GM18498 (cell line): ENCODE results near the gene NEURL1B.
"Not testable (repeated sequence)": the region's sequence is repeated elsewhere in the genome, so short reads cannot be mapped to it uniquely, and the experiment has no call there.

Source experiments
- ATAC-seq: cut with Tn5 transposase; IDR thresholded peaks from one replicate; pipeline ENCODE4 v1.9.1; 2021; ENCODE audit warnings: mild to moderate bottlenecking, moderate library complexity; ENCODE audit not compliant: unreplicated experiment

NEURL1B gene

DNA sequence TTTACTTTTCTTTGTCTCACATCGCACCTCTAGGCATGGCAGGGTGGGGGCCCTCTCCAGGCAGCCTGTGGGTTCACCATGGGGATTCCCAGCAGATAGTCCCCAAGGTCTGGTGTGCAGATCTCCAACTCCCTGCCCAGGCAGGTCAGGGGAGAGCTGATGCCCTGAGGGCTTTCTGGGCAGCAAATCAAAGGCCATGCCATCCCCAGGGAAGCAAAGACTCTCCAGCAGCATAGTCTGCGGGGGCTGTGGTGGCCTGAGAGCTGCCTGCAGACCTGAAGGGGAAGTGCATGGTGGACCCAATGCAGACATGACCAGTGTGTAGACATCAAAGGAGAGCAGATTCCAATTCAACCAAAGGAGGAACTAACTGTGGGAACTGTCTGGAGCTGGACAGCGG, 7.7 kb downstream of the NEURL1B start:
- ATAC-seq = no peak

DNA sequence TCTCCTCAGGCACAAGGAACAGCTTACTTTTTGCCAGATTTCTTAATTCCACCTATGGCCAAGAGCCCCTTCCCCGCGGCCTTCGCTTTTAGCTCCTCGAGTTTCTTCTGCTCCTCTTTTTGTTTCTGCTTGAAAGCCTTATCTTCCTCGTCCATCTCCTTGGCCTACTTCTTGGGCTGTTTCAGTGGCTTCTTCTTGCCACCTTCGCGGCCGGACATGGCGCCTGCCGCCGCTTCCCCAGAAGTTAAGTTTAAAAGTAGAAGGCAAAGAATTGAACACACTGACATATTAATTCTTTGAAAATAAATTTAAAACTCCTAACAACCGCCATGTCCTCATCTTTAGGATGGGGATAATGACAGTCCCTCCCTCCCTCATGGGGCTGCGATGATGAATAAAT, 15.4 kb downstream of the NEURL1B start:
- not testable (repeated sequence) for ATAC-seq

DNA sequence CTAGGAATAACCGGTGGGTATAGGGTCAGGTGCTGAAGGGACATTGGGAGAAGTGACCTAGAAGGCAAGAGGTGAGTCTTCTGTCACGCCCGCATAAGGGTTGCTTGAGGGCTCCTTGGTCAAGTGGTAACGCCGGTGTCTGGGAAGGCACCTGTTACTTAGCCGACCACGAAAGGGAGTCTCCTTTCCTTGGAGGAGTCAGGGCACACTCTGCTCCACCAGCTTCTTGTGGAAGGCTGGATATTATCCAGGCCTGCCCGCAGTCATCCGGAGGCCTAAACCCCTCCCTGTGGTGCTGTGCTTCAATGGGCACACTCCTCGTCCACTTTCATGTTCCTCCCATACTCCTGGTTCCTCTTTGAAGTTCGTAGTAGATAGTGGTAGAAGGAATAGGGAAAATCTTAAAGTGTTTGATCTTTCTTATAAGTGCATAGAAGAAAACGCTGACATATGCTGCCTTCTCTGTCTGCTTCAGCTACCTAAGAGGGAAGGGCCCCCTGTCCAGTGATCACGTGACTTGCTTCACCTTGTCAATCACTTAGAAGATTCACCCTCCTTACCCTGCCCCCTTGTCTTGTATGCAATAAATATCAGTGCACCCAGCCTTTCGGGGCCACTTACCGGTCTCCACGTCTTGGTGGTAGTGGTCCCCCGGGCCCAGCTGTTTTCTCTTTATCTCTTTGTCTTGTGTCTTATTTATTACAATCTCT, 16.6 kb downstream of the NEURL1B start:
- ATAC-seq = not testable (repeated sequence)

DNA sequence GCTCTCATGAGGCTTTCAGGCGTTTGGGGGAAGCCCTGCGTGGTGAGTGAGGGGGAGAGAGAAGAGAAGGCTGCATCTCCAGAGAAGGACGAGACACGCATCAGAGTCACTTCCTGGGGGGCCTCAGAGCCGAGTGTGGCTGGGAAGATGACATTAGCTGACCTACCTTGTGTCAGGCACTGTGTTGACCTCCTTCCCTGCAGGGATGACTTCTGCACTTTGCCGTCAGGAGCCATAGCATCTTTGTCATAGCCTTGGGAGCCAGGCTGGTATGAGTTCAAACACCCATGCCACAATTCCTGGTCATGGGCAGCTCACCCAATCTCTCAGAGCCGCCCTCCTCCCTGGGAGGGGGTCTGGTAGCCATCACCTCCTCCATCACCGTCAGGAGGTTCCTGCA, 17.3 kb downstream of the NEURL1B start:
- ATAC-seq = no peak

DNA sequence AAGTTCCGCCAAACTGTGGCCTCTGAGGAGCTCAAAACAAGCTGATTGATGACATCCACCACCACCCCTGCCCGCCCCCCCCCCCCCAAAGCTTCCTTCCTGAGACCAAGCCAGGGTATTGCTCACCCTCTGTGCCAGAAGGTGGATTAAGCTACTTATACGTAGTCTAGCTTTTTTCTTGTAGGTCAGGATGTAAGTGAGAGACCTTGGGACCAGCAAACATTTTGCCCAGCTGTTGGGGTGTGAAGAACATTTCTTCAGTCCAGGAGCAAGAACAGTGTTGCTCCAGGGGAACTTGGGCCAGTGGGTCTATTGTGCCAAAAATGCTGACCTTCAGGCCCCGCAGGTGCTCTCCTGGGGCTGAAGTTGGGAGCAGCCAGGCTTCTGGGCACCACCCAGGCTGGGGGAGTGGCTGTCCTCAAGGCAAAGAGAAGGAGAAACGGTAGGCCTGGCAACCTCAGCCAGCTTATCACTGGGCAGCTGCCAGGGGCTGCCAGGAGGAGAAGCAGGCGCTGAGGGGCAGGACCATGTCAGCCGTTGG, 18.0 kb downstream of the NEURL1B start:
- ATAC-seq = no peak

DNA sequence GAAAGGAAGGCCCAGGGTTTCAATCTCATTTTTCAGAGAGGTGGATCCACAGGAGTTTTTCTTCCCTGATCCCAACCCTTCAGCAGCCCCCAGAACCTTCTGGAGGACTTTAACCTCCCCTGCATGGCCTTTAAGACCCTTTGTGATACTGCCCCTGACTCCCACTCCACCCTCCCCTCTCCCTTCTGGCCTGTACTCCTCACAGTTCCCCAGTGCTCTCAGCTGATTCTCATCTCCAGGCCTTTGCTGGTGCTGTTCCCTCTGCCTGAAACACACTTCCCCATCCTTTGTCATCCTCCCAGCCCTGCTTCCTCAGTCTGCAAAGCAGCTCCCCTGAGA, 18.5 kb downstream of the NEURL1B start:
- no peak for ATAC-seq

DNA sequence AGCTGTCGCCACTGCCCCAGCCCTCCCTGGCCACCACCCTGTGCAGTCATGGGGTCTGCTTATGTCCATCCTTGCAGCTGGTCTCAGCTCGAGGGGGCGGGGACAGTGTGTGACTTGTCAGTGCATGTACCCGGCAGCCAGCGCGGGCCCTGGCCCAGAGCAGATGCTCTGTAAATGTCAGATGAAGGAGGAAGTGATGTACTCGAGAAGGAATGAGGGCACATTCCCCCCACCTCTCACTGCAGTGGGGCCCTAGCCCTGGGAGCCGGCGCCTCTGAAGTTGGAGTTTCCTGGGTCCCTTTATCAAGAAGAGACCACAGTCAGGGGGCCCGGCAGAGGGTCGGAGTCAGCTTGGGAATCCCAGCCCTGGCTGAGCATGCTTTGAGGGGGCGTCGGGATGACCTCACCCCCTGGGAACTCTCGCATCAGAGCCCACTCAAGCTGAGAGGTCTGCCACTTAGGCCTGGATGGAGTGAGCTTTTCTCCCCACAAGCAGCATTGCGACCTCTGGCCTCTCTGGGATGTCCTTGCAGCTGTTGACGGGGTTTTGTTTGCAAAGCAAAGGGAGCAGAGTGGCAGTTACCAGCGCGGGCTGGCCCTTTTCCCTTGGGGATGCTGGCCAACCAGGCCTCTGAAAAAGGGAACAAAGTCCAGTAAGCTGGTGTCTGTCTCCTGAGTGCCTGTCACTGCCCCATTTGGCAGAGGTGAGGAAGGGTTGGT, 19.0 kb downstream of the NEURL1B start:
- no peak for ATAC-seq

DNA sequence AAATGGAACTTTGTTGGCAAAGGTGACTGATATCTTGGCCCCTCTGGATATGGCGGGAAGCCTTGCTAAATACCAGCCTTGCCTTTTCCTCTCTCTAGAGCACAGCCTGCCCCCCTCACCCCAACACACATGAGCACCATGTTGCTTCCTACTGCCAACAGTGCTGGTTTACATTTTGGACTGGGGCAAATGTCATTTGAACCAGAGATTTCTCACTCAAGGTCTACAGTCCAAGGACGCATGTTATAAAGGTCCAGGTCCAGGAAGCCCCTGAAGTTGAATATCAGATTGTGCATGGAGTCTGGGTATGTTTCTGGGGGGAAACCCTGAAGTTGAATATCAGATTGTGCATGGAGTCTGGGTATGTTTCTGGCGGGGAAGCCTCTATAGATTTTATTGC, 19.9 kb downstream of the NEURL1B start:
- no peak for ATAC-seq

DNA sequence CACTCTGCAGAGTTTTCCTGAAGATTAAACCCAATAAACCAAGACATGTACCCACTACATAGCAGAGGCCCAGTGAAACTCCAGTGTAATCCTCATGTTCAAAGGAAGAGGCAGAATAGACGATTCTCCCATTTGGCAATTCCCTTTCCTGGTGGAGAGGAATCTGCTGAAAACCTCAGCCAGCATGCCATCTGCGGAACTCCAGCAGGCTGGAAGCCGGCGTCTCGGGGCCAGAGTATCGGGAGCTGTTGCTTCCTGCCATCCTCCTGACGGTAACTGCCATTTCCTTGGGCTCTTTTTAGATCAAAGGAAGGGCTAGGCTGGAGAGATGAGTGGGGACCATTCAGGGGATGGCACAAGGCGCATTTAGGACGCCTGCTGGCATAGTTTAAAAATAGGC, 20.5 kb downstream of the NEURL1B start:
- ATAC-seq = no peak

DNA sequence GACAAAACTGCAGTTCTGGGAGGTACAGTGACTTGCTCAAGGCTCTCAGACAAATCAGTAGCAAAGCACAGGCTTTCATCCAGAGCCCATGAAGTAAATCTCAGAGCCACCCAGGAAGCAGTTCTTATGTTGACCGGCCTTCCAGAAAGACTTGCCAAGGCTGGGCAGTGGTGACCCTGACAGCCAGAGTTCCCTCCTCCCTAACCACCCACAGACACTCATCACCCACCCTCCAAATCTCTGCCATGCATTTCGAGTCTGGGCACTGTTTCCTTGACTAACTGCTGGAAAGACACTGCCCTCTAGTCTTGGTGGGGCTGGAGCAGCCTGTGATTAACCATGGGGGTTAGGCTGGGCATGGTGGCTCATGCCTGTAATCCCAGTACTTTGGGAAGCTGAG, 21.5 kb downstream of the NEURL1B start:
- no peak for ATAC-seq

DNA sequence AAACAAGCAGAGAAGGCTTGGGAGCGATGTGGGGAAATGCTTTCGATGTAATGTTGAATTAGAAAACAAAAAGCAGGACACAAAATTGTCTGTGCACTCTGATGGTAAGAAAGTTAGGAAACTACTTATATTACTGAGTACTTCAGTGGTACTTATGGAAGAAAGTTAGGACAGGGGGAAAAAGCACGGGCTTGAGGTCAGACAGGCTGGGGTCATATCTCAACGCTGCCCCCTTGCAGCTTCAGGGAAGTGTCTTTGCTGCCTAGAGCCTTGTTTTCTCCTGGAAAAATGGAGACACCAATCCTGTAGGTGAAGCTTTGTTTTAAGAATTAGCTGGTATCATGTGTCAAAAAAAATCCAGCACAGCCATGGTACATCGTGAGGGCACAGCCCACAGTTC, 23.0 kb downstream of the NEURL1B start:
- ATAC-seq = no peak

DNA sequence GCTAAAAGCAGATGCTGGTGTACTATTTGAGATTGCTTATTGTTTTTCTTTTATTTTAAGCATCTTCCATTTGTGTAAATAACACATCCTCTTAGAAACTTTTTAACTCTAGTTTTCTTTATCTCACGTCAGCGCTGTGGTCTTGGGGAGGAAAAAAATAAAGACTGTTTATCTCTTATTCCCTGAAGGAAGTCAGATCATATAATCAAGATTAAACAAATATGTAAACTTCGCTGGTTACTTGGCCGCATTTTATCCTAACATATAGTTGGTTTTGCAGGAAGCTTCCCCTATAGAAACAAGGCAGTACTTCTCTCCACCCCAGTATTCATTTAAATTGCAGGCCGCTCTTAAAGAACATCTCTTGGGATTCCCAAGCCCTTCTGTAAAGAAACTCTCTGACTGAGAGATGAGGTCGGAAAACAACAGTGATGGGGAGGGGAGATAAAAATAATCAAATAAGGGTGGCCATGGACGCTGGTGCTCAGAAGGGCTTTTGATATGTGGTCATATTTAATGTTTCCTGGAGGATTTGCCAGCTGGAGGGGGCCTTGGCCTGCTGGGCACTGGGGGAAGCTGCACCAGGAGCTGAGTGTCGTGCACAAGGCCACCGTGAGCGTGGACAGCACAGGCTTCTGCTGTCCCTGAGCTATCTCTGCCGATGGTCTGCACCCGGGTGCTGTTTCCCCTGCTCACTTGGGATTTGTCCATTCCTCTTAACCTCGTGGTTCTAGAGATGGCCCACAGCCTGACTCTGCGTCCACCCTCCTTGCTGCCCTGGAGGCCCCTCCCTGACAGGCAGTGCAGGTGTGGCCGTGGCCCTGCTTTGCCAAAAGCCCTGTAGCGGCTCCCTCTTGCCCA, 23.8 kb downstream of the NEURL1B start:
- ATAC-seq = no peak

DNA sequence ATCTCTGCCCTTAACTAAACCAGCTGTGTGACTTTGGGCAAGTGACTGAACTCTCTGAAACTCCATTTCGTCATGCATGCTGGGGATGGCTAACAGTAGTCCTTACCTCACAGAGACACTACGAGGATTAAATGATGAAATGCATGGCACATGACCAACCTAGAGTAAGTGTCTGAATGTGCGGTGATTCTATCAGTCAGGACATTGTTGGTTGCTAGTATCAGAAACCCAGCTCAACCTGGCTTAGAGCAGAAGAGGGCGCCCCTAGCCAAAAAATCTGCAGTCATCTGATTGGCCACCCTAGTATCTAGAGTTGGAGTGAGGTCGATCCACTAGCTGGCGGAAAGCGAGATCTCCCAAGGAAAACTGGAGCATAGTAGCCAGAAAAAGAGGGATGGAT, 25.2 kb downstream of the NEURL1B start:
- ATAC-seq = no peak

DNA sequence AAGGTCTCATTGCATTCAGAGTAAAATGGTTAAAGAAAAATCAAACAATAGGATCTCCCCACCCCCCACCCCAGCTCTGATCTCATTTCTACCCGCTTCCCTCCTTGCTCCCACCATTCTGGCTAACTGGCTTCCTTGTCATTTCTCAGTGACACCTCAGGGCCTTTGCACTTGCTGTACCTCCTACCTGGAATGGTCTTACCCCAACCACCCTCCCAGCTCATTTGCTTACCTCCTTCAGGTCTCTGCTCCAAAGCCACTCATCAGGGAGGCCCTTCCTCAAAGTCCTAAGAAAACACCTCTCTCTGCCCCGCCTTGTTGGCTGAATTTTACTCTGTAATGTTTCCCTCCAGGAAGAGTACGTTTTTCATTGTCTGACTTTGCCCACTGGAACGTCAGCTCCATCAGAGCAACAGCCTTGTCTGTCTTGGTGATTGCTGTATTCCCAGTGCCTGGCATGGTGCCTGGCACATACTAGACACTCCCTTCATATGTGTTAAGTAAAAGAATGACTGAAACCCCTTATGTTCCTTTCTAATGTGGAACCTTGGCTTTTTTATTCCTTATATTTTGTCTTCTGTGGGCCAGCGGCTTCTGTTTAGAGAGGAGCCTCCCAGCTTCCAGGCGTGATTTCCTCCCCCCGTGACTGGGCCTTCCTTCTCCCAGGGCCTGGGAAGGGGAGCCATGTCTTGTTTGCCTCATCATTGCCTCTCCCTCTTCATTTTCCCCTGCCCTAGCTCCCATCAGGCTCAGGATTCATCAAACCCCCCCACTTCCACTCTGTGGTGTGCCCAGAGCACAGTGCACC, 26.9 kb downstream of the NEURL1B start:
- ATAC-seq = no peak

DNA sequence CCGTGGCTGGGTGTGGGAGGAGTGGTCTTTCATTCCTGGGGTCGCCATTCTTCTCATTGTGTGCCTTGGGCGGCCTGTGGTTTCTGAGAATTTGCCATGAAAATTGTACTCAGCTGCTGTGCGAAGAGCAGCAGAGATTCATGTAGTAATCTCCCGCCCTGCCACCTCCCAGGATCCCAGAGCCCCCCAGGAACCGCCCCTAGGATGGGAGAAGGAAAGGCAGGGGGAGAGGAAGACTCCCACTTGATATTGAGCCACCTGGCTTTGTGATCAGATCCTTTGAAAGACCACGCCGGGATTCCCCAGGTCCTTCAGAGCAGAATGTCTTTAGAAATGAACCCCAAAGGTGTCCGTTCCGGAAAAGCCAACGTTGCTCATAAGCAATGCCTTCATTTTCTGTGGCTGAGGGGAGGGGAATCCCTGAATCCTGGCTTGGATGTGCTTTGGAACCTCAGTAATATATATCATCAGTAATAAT, 27.6 kb downstream of the NEURL1B start:
- ATAC-seq = no peak

DNA sequence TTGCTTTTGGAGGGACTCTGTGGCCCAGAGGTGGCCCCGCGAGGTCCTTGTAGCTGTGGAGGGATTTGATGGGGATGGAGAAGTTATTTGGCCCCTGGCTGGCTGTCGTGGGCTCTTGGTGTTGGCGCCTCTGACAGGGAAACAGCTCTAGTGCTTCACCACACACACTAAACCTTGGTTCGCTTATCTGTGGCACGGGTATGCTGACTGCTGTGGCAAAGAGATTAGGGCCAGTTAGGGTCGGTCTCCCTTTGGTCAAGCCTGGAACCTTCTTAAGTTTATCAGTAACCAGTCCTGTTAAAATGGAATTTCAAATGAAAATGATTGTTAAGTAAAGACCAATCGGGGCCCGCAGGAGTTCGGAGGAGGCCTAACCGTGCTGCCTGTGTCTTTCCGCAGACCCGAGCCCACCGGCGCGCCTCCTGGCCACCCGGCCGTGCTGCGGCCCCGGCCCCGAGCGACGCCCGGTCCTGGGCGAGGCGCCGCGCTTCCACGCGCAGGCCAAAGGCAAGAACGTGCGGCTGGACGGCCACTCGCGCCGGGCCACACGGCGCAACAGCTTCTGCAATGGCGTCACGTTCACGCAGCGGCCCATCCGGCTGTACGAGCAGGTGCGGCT, 28.4 kb downstream of the NEURL1B start:
- ATAC-seq = no peak

DNA sequence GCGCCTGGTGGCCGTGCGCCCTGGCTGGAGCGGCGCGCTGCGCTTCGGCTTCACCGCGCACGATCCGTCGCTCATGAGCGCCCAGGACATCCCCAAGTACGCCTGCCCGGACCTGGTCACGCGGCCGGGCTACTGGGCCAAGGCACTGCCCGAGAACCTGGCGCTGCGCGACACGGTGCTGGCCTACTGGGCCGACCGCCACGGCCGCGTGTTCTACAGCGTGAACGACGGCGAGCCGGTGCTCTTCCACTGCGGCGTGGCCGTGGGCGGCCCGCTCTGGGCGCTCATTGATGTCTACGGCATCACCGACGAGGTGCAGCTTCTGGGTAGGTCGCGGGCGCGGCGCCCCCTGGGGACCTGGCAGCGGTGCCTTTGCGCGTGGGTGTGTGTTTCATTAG, 28.9 kb downstream of the NEURL1B start:
- no peak for ATAC-seq

DNA sequence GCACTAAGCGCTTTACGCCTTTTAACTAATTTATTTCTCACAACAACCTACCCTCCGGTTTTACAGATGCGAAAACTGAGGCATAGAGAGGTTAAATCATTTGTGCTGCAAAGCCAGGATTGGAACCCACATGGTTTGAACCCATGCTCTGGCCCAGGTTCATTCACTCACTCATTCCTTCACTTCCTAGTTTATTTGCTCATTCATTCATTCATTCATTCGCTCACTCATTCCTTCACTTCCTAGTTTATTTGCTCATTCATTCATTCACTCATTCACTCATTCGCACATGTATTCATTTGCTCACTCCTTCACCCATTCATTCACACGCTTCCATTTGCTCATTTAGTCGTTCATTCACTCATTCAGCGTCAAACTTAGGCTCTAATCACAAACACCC, 29.4 kb downstream of the NEURL1B start:
- ATAC-seq = no peak

DNA sequence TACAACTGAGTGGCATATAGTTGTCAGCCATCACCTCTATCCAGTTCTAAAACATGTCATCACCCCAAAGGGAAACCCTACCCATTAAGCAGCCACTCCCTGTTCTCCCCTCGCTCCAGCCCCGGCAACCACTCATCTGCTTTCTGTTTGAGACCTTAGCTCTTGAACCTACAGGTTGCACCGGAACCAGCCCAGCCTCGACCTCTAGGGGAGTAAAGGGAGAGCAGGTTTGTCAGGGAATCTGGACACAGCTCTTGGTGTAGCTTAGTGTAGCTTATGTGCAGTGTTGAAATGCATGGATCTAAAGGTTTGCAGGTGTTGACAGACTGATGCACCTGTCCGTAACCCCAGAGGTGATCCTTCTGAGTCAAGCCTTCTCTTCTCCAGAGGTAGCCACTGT, 30.0 kb downstream of the NEURL1B start:
- no peak for ATAC-seq

DNA sequence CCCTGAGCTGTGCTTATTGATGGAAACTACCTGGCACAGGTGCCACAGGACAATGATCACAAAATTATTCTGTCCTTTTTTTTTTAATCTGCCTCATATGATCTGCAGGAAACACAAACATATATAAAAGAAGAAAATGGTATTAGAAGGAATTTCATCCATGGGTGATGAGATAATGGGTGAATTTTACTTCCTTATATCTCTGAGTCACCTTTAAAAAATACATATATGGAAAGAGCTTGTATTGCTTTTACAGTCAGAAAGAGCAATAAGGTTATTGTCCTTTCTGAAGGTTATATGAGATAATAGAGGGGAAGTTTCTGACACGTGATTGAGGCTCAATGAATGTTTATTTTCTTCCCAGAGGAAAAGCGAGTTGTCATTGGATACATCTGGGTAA, 31.6 kb downstream of the NEURL1B start:
- ATAC-seq = no peak
